Right atrium auricular region (tissue), 2 donors: Measurements from ENCODE around the gene ERBB4. TPM values are rescaled to one million over a fixed set of nuclear protein-coding genes. Genes with fewer than 3 reads are reported as not detected.

Experiments
- DNase-seq: peaks from one replicate; pipeline ENCODE4 v3.0.0-alpha.2; 2019; ENCODE audit warnings: low spot score
- H3K27ac ChIP-seq, 2 donors: fragments of 200-600 bp; sonication (generic); 1 replicate in 1 of 2; 2 replicates in 1 of 2; pipeline ENCODE4 v1.5.1; 2016 to 2019
- H3K27me3 ChIP-seq, 2 donors: fragments of 200-600 bp; sonication (generic); one replicate each; pipeline versions ENCODE4 v1.5.1 to v1.6.0; 2017 to 2019
- H3K36me3 ChIP-seq: fragments of 200-600 bp; sonication (generic); one replicate; pipeline ENCODE4 v1.5.1; 2016
- H3K4me1 ChIP-seq, 2 donors: fragments of 200-600 bp; sonication (generic); one replicate each; pipeline versions ENCODE4 v1.5.1 to v1.6.0; 2017 to 2019
- H3K4me3 ChIP-seq, 2 donors: fragments of 200-600 bp; sonication (generic); 1 replicate in 1 of 2; 2 replicates in 1 of 2; pipeline ENCODE4 v1.5.1; 2017 to 2019; ENCODE audit warnings: mild to moderate bottlenecking in 1 of 2, moderate library complexity in 1 of 2
- H3K9me3 ChIP-seq, 2 donors: fragments of 200-600 bp; sonication (generic); one replicate each; pipeline ENCODE4 v1.5.1; 2019
- CTCF ChIP-seq, 2 donors: fragments of 200-600 bp; sonication (generic); IDR thresholded peaks; one replicate each; pipeline ENCODE4 v1.5.1; 2019; ENCODE audit warnings: antibody characterized with exemption in 2 of 2
- total RNA-seq, 2 donors: library from RNA; depleted of rRNA; stranded (reverse); fragments of >200 nt; gene quantifications; one replicate each; pipeline ENCODE4 v1.1.0, GENCODE V29; 2016

The ERBB4 gene
- total RNA-seq, 2 donors from 2014 or later = 12.4 to 22.4 TPM

GRCh38 chr2:212173331-212173730 lies 365.3 kb downstream of the ERBB4 start:
- Histone ChIP-seq H3K27me3 (no peaks in the 10 kb centered on the region), H3K4me1 (no peaks in the 10 kb centered on the region), H3K4me3 (no peak overlapping the region), H3K36me3 (no peaks in the 10 kb centered on the region), H3K27ac (no peak overlapping the region), H3K9me3 (no peaks in the 10 kb centered on the region)
- DNase-seq = no peak
- no peak for TF ChIP-seq CTCF (IDR thresholded peaks at IDR 0.05)

- no peak for DNase-seq
- Histone ChIP-seq H3K4me3 (no peak overlapping the region), H3K9me3 (no peaks in the 10 kb centered on the region), H3K4me1 (no peaks in the 10 kb centered on the region), H3K27me3 (no peaks in the 10 kb centered on the region), H3K36me3 (no peaks in the 10 kb centered on the region), H3K27ac (no peak overlapping the region)
- TF ChIP-seq CTCF (IDR thresholded peaks at IDR 0.05) = no peak
Observed at GRCh38 chr2:212170382-212170781, 368.2 kb downstream of the ERBB4 start.

GRCh38 chr2:212158081-212158480 lies 380.5 kb downstream of the ERBB4 start:
- no peak overlapping the region for H3K4me3 ChIP-seq
- TF ChIP-seq CTCF (IDR thresholded peaks at IDR 0.05) = no peak
- no peak overlapping the region for H3K27ac ChIP-seq
- no peak for DNase-seq
- H3K36me3 ChIP-seq = no peaks in the 10 kb centered on the region
- no peaks in the 10 kb centered on the region for H3K4me1 ChIP-seq
- no peaks in the 10 kb centered on the region for H3K27me3 ChIP-seq
- no peaks in the 10 kb centered on the region for H3K9me3 ChIP-seq

- Histone ChIP-seq H3K27ac (no peak overlapping the region), H3K27me3 (no peaks in the 10 kb centered on the region), H3K4me3 (no peak overlapping the region), H3K36me3 (no peaks in the 10 kb centered on the region), H3K4me1 (no peaks in the 10 kb centered on the region), H3K9me3 (no peaks in the 10 kb centered on the region)
- no peak for DNase-seq
- no peak for TF ChIP-seq CTCF (IDR thresholded peaks at IDR 0.05)
Observed at GRCh38 chr2:212157012-212157411, 381.6 kb downstream of the ERBB4 start.

GRCh38 chr2:212156088-212156487 lies 382.5 kb downstream of the ERBB4 start:
- TF ChIP-seq CTCF (IDR thresholded peaks at IDR 0.05) = no peak
- H3K9me3 ChIP-seq = no peaks in the 10 kb centered on the region
- no peak for DNase-seq
- no peaks in the 10 kb centered on the region for H3K4me1 ChIP-seq
- H3K36me3 ChIP-seq = no peaks in the 10 kb centered on the region
- no peak overlapping the region for H3K27ac ChIP-seq
- H3K4me3 ChIP-seq = no peak overlapping the region
- H3K27me3 ChIP-seq = no peaks in the 10 kb centered on the region

- no peak overlapping the region for H3K4me3 ChIP-seq
- H3K36me3 ChIP-seq = no peaks in the 10 kb centered on the region
- no peak overlapping the region for H3K27ac ChIP-seq
- TF ChIP-seq CTCF (IDR thresholded peaks at IDR 0.05) = no peak
- no peaks in the 10 kb centered on the region for H3K9me3 ChIP-seq
- H3K4me1 ChIP-seq = no peaks in the 10 kb centered on the region
- no peaks in the 10 kb centered on the region for H3K27me3 ChIP-seq
- DNase-seq = no peak
Observed at GRCh38 chr2:212154477-212154878, 384.1 kb downstream of the ERBB4 start.
